ENCODE data around the gene TLK1. TPM values are rescaled to one million over a fixed set of nuclear protein-coding genes. Genes with fewer than 3 reads are reported as not detected.

The TLK1 gene
- total and polyA plus RNA-seq, 2 of the 4 experiments (the other 2 are of a cell fraction): 7.3 to 12.5 TPM

GRCh38 chr2:171159372-171160118 lies 1.1 kb downstream of the TLK1 start:
- H3K27me3 ChIP-seq (ENCODE audit: control insufficient read depth, insufficient read depth, low read length): no peaks in the 10 kb centered on the region
- peak overlapping the region; percentile 91 for H3K4me2 ChIP-seq (ENCODE audit: low read depth, low read length)
- H3K4me1 ChIP-seq (ENCODE audit: control insufficient read depth, insufficient read depth, low read length): no peaks in the 10 kb centered on the region
- peak overlapping the region; percentile 97 for H3K9ac ChIP-seq (ENCODE audit: low read depth, low read length)
- H2BK5ac ChIP-seq (ENCODE audit: low read depth, low read length, poor library complexity, severe bottlenecking): peak overlapping the region; percentile 98
- peak overlapping the region; percentile 7 for H4K91ac ChIP-seq (ENCODE audit: insufficient read depth, low read depth, low read length)
- no TSS peak for BruUV-seq (replicated peaks)
- dilution Hi-C loops (cut with HindIII; ENCODE audit: low sequenced_read_pairs, unreplicated experiment) (no loop called here), intact Hi-C loops (cut with micrococcal nuclease) (loop anchor here (1.0 to 10.0 kb wide), 7 partner anchors 102 to 375 kb away; partner anchors contain the start of gene DCAF17), in situ Hi-C loops (cut with MboI; ENCODE audit: low sequenced_read_pairs) (loop anchor here (10.0 kb wide), 2 partner anchors 185 to 255 kb away; no protein-coding TSS in a partner anchor)
- H4K20me1 ChIP-seq (ENCODE audit: insufficient read depth, low read length): peaks cover 42% of the 10 kb centered on the region
- H2BK20ac ChIP-seq (ENCODE audit: low read depth, low read length): no peak overlapping the region
- no peaks in the 10 kb centered on the region for H3K9me1 ChIP-seq (ENCODE audit: insufficient read depth, low read length)
- H2AK9ac ChIP-seq (replicated peaks; ENCODE audit: low read depth, low read length, poor library complexity): peak overlapping the region; percentile 28
- CTCF ChIA-PET: interaction anchor here (1.5 to 2.8 kb wide), 2 partner anchors 78 to 257 kb away, joined by 4 to 10 read pairs; no protein-coding TSS in a partner anchor
- peak overlapping the region; percentile 96 for H2AFZ ChIP-seq (replicated peaks; ENCODE audit: low read length, poor library complexity)
- no peak overlapping the region for H2BK15ac ChIP-seq (ENCODE audit: low read depth, low read length)
- H3K9me3 ChIP-seq (ENCODE audit: control insufficient read depth, insufficient read depth, low read length): no peaks in the 10 kb centered on the region
- no peaks in the 10 kb centered on the region for H3K36me3 ChIP-seq (ENCODE audit: control insufficient read depth, insufficient read depth, low read length)
- TF ChIP-seq SMC3 (IDR thresholded peaks at IDR 0.05; ENCODE audit: low read depth, low read length) (peak; percentile 62), CHD1 (IDR thresholded peaks at IDR 0.05; ENCODE audit: low read depth, low read length) (no peak), MXI1 (IDR thresholded peaks at IDR 0.05; ENCODE audit: borderline replicate concordance, low read depth, low read length) (0 out of 2 replicates have a peak, but pooled peaks have one; percentile 12), RAD21 (IDR thresholded peaks at IDR 0.05; ENCODE audit: low read length) (peak; percentile 75), CTCF (conservative IDR thresholded peaks at IDR 0.05; ENCODE audit: low read depth, low read length) (peak; percentile 66), ELK1 (IDR thresholded peaks at IDR 0.05; ENCODE audit: borderline replicate concordance, low read depth, low read length) (no peak)
- peak overlapping the region; percentile 59 for H3K18ac ChIP-seq (ENCODE audit: low read depth, low read length)
- H3K4ac ChIP-seq (ENCODE audit: low read depth, low read length): peak overlapping the region; percentile 63
- peak overlapping the region; percentile 90 for H3K56ac ChIP-seq (ENCODE audit: extremely low read depth, insufficient read depth, low read length)
- H4K8ac ChIP-seq (ENCODE audit: low read depth in 2 of 2, low read length in 2 of 2): peak overlapping the region; percentile 57 to 87; a peak in 2 of 4 replicates
- peak overlapping the region; percentile 33 for H4K5ac ChIP-seq (ENCODE audit: low read depth, low read length)
- ATAC-seq (ENCODE audit: low read depth): peak; percentile 36
- peak overlapping the region; percentile 77 for H2AK5ac ChIP-seq (ENCODE audit: low read depth, low read length)
- H2BK120ac ChIP-seq (ENCODE audit: low read depth, low read length): peak overlapping the region; percentile 45
- H3K27ac ChIP-seq (ENCODE audit: insufficient read depth, low read length): peak overlapping the region; percentile 99
- peaks cover 0 to 22% of the 10 kb centered on the region in 2 experiments; a peak in 3 of 4 replicates for H3K79me1 ChIP-seq (ENCODE audit: low read depth in 1 of 2, low read length in 2 of 2)
- POLR2A ChIA-PET (ENCODE audit: unreplicated experiment): interaction anchor here (0.6 to 1.3 kb wide), 3 partner anchors 127 to 272 kb away, joined by 5 to 21 read pairs (median 13); no protein-coding TSS in a partner anchor
- peak; percentile 80 for DNase-seq
- H3K14ac ChIP-seq (replicated peaks; ENCODE audit: low read depth, low read length): peak overlapping the region; percentile 62
- no CpG with 5 or more reads among the region's 38 CpGs for WGBS, 2 experiments (ENCODE audit: extremely low coverage in 2 of 2, insufficient read length in 1 of 2)
- H3K4me3 ChIP-seq (ENCODE audit: insufficient read depth, low read depth, low read length): peak overlapping the region; percentile 88
- peak overlapping the region; percentile 79 for H3K23ac ChIP-seq (ENCODE audit: low read depth, low read length)
